Left lung (tissue), 10 donors: ENCODE data around the gene NKX2-3. TPM values are rescaled to one million over a fixed set of nuclear protein-coding genes. Genes with fewer than 3 reads are reported as not detected.

Experiments
- ATAC-seq: fragments of 200-7000 bp; cut with Tn5 transposase; one replicate; pipeline ENCODE4 v1.9.1; 2020; ENCODE audit warnings: moderate library complexity
- DNase-seq, 4 donors: peaks; one replicate each; pipeline ENCODE4 v3.0.0-alpha.2; 2013 to 2020
- H3K27ac ChIP-seq, 2 donors: fragments of 200-600 bp; sonication (generic) in 1 of 2; one replicate each; pipeline versions ENCODE4 v1.5.0 to v1.8.0; 2020 to 2021
- H3K27me3 ChIP-seq, 2 donors: fragments of 200-600 bp; sonication (generic) in 1 of 2; one replicate each; pipeline versions ENCODE4 v1.5.0 to v1.8.0; 2020 to 2021
- H3K36me3 ChIP-seq, 2 donors: fragments of 200-600 bp; sonication (generic) in 1 of 2; one replicate each; pipeline versions ENCODE4 v1.5.0 to v1.8.0; 2020 to 2021
- H3K4me1 ChIP-seq, 2 donors: fragments of 200-600 bp; one replicate each; pipeline ENCODE4 v1.8.0; 2021
- H3K4me3 ChIP-seq, 2 donors: fragments of 200-600 bp; sonication (generic) in 1 of 2; one replicate each; pipeline versions ENCODE4 v1.5.0 to v1.8.0; 2020 to 2021; ENCODE audit warnings: mild to moderate bottlenecking in 1 of 2
- H3K9me3 ChIP-seq, 2 donors: fragments of 200-600 bp; sonication (generic) in 1 of 2; one replicate each; pipeline versions ENCODE4 v1.5.0 to v1.8.0; 2020 to 2021
- intact Hi-C, 2 donors: fragments of 100-400 bp; cut with DNase I; formaldehyde crosslinking; loops; one replicate each; pipeline versions ENCODE4 v1.11.2 to v1.14.2; 2022
- polyA plus RNA-seq, 6 donors: library from polyadenylated mRNA; unstranded; fragments of 120-200 nt; gene quantifications; one replicate each; pipeline ENCODE4 v1.2.1, GENCODE V29; 2013; ENCODE audit not compliant: insufficient read length in 6 of 6
- total RNA-seq, 2 donors: library from RNA; stranded (reverse); fragmentation: NEBNext Ultra II Directional; extraction: Animal tissue kit (Norgen Biotek cat#: 25700); gene quantifications; one replicate each; pipeline ENCODE4 v1.2.1, GENCODE V29; 2021
- TF ChIP-seq, protein P1 (sequence below), 2 donors: fragments of 200-600 bp; sonication (generic) in 1 of 2; IDR thresholded peaks; one replicate each; pipeline versions ENCODE4 v1.5.0 to v1.8.0; 2021; ENCODE audit warnings: antibody characterized with exemption in 2 of 2
- donor health status: DM: no; HTN: yes; CAD: no.
- donor health status: DM: no; HTN: no; CAD: no.

Gene NKX2-3
- total and polyA plus RNA-seq, 8 donors: not detected

DNA sequence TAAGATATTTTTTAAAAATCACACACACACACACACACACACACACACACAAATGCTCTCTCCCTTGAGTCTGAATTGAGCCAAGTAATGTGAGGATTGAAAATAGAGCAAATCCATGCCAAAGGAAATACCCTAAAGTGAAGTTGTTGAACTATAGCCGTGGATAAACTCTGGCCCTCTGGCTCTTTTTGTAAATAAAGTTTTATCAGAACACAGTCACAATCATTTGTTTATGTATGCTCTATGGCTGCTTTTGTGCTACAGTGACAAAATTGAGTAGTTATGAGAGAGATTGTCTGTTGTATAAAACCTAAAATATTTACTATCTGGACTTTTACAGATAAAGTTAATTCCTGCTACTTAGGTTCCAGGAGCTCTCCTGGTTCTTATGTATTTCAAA lies 39.1 kb downstream of the NKX2-3 start:
- Histone ChIP-seq H3K27me3 (peaks cover 0 to 7% of the 10 kb centered on the region in 2 donors), H3K36me3 (no peaks in the 10 kb centered on the region), H3K4me1 (no peaks in the 10 kb centered on the region), H3K27ac (no peak overlapping the region), H3K9me3 (no peaks in the 10 kb centered on the region), H3K4me3 (no peak overlapping the region)
- TF ChIP-seq, protein P1, sequence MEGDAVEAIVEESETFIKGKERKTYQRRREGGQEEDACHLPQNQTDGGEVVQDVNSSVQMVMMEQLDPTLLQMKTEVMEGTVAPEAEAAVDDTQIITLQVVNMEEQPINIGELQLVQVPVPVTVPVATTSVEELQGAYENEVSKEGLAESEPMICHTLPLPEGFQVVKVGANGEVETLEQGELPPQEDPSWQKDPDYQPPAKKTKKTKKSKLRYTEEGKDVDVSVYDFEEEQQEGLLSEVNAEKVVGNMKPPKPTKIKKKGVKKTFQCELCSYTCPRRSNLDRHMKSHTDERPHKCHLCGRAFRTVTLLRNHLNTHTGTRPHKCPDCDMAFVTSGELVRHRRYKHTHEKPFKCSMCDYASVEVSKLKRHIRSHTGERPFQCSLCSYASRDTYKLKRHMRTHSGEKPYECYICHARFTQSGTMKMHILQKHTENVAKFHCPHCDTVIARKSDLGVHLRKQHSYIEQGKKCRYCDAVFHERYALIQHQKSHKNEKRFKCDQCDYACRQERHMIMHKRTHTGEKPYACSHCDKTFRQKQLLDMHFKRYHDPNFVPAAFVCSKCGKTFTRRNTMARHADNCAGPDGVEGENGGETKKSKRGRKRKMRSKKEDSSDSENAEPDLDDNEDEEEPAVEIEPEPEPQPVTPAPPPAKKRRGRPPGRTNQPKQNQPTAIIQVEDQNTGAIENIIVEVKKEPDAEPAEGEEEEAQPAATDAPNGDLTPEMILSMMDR (IDR thresholded peaks at IDR 0.05): no peak
- ATAC-seq: no peak
- DNase-seq: no peak
- intact Hi-C loops: no loop called here

DNA sequence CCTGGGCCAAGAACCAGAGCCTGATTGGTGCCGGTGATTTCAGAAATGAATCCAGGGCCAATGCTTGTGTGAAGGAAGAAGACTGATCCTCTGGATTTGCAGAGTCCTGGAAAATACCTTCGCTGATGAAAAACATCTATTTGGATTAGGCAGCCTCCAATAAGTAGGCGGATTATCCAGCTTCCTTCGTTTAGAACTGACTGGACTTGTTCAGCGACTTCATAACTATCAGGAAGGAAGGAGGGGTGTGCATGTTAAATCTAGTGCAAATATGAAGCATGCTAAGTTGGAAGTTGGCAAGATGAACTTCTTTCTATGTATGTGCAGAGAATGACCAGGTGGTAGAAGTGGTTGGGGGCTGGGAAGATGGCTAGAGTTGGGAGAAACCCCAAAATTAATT lies 41.0 kb downstream of the NKX2-3 start:
- no peak for ATAC-seq
- H3K36me3 ChIP-seq: no peaks in the 10 kb centered on the region
- no peak overlapping the region for H3K4me3 ChIP-seq
- TF ChIP-seq, protein P1 (IDR thresholded peaks at IDR 0.05): no peak
- no peak overlapping the region for H3K27ac ChIP-seq
- H3K9me3 ChIP-seq: no peaks in the 10 kb centered on the region
- DNase-seq: peak in 1 of 4 donors; percentile 16
- intact Hi-C loops: no loop called here
- H3K4me1 ChIP-seq: no peaks in the 10 kb centered on the region
- peaks cover 0 to under 1% of the 10 kb centered on the region in 2 donors for H3K27me3 ChIP-seq

DNA sequence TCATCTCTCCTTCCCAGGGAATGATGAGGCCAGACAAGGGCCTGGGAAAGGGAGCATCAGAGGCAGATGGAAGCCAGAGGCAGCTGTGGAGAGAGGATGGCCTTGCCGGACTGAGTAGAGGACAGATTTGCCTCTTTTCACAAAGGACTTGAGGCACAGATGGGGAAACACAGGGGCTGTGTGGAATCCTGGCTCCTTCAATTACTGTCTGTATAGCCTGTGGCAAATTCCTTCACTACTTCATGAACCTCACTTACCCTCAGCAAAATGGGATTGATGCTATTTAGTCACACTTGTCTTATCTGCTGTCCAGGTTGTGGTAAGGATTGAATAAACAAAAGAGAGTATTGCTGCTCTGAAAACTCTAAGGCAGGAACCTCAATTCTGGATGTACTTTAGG lies 47.2 kb downstream of the NKX2-3 start:
- intact Hi-C loops: no loop called here
- Histone ChIP-seq H3K4me1 (no peaks in the 10 kb centered on the region), H3K27me3 (peaks cover 0 to 8% of the 10 kb centered on the region in 2 donors), H3K4me3 (no peak overlapping the region), H3K36me3 (no peaks in the 10 kb centered on the region), H3K9me3 (no peaks in the 10 kb centered on the region), H3K27ac (no peak overlapping the region)
- DNase-seq (no peak), ATAC-seq (no peak)
- TF ChIP-seq, protein P1 (IDR thresholded peaks at IDR 0.05): no peak

DNA sequence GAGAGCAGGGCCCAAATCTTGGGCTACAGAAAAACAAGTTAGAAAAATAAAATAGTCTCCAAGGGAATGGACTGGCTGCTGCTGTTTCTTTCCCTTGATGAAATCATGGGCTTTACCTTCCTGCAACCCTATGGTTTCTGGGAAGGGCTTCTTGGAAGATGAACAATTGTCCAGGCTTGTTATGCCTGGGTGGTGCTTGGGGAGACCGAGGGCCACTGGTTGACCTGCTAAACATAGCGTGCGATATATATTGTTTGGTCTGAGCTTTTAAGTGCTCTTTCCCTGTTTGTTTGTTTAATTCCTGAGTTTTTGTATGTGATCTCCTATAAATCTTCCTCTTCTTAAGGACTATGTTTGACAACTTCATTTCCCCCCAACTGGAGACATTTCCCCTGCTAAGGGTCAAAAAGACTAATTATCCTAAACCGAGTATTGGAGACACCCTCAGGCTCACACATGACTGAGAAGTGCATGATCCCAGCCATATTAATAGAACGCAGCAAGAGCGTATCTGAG lies 49.6 kb downstream of the NKX2-3 start:
- Histone ChIP-seq H3K36me3 (no peaks in the 10 kb centered on the region), H3K9me3 (no peaks in the 10 kb centered on the region), H3K27me3 (peaks cover 0 to 8% of the 10 kb centered on the region in 2 donors), H3K4me1 (no peaks in the 10 kb centered on the region), H3K27ac (no peak overlapping the region), H3K4me3 (no peak overlapping the region)
- no peak for DNase-seq
- intact Hi-C loops: no loop called here
- no peak for ATAC-seq
- TF ChIP-seq, protein P1 (IDR thresholded peaks at IDR 0.05): no peak

DNA sequence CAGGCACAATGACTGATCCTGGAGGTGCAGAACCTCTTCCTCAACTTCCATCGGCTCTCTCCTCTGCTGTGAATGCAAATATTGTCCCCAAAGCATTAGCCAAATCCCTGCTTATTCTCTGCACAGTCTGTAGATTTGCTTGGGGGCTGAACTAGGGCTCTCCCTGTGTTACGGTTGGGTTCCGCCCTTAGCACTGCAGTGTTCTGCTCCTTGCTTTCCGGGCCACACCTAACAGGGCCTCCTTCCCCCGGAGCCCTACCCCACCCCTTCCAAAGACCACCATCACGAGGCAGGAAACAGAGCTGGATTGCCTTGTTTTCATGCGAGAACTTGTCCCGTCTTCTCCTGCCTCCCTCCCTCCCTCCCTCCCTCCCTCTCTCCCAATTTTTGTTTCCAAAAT lies 50.9 kb downstream of the NKX2-3 start:
- intact Hi-C loops: no loop called here

More for the DNA sequence above, 50.9 kb downstream of the NKX2-3 start:
- TF ChIP-seq, protein P1 (IDR thresholded peaks at IDR 0.05): no peak
- no peaks in the 10 kb centered on the region for H3K4me1 ChIP-seq
- H3K27ac ChIP-seq: no peak overlapping the region
- H3K27me3 ChIP-seq: peaks cover 0 to 8% of the 10 kb centered on the region in 2 donors
- no peak overlapping the region for H3K4me3 ChIP-seq
- no peaks in the 10 kb centered on the region for H3K9me3 ChIP-seq
- no peak for DNase-seq
- H3K36me3 ChIP-seq: no peaks in the 10 kb centered on the region
- no peak for ATAC-seq

Other genes starting within 250 kb of the NKX2-3 start
- under 1 TPM; 0.79 to 0.94 TPM for gene CNNM1, start 203.6 kb upstream of the NKX2-3 start, total RNA-seq
- gene CNNM1, start 203.6 kb upstream of the NKX2-3 start, polyA plus RNA-seq: under 1 TPM; 0.17 to 0.48 (median 0.29) TPM
- gene GOT1, start 102.3 kb upstream of the NKX2-3 start, total RNA-seq: 10 to 100 TPM; 28.0 to 32.4 TPM
- 10 to 100 TPM; 26.5 to 32.5 (median 29.4) TPM for gene GOT1, start 102.3 kb upstream of the NKX2-3 start, polyA plus RNA-seq
- gene SLC25A28, start 87.5 kb downstream of the NKX2-3 start, total RNA-seq: 10 to 100 TPM; 32.5 to 55.8 TPM
- gene SLC25A28, start 87.5 kb downstream of the NKX2-3 start, polyA plus RNA-seq: 10 to 100 TPM; 42.9 to 55.7 (median 49.3) TPM
- gene ENTPD7, start 126.6 kb downstream of the NKX2-3 start, total RNA-seq: 10 to 100 TPM; 16.6 to 17.1 TPM
- 10 to 100 TPM; 15.1 to 18.0 (median 15.7) TPM for gene ENTPD7, start 126.6 kb downstream of the NKX2-3 start, polyA plus RNA-seq
- gene COX15, start 199.2 kb downstream of the NKX2-3 start, total RNA-seq: 10 to 100 TPM; 33.0 to 36.8 TPM
- gene COX15, start 199.2 kb downstream of the NKX2-3 start, polyA plus RNA-seq: 10 to 100 TPM; 49.8 to 64.9 (median 51.1) TPM
- 10 to 100 TPM; 12.3 to 28.4 TPM for gene CUTC, start 199.3 kb downstream of the NKX2-3 start, total RNA-seq
- gene CUTC, start 199.3 kb downstream of the NKX2-3 start, polyA plus RNA-seq: 10 to 100 TPM; 21.0 to 27.1 (median 22.4) TPM
- gene ABCC2, start 249.7 kb downstream of the NKX2-3 start, total RNA-seq: 1 to 10 TPM; 1.1 to 1.8 TPM
- 1 to 10 TPM in 3 of 6 donors, under 1 TPM in 3; 0.60 to 1.4 (median 1.0) TPM for gene ABCC2, start 249.7 kb downstream of the NKX2-3 start, polyA plus RNA-seq